GM12891 (cell line): ENCODE results near the gene RAPGEF4.

Source experiments
- POLR2A ChIP-seq: IDR thresholded peaks from 2 replicates; pipeline ENCODE4 v1.6.1; 2011; ENCODE audit warnings: low read depth, low read length, control low read depth
- POLR2AphosphoS5 ChIP-seq: IDR thresholded peaks from 2 replicates; pipeline ENCODE4 v1.6.1; 2011; ENCODE audit warnings: low read depth, low read length, control low read depth
- SPI1 ChIP-seq: IDR thresholded peaks from 2 replicates; pipeline ENCODE4 v1.6.1; 2011; ENCODE audit warnings: low read depth, low read length, control low read depth

- no peak for TF ChIP-seq POLR2A
- no peak for TF ChIP-seq POLR2AphosphoS5
- TF ChIP-seq SPI1 = no peak
Measured at GRCh38 chr2:172749388-172749787, 13.7 kb downstream of the RAPGEF4 start.
